CD8-positive, alpha-beta memory T cell (primary cell): Measurements from ENCODE around the gene SMTNL1. TPM values are rescaled to one million over a fixed set of nuclear protein-coding genes. Genes with fewer than 3 reads are reported as not detected.

ENCODE experiments used
- CTCF ChIA-PET: fragments of 350-600 bp; sonication (Branson Sonifier 250); formaldehyde crosslinking; loops from one replicate; lab custom pipeline; 2021; ENCODE audit warnings: antibody characterized with exemption; lab: Charles Lee
- POLR2A ChIA-PET: fragments of 350-600 bp; sonication (Branson Sonifier 250); formaldehyde crosslinking; loops from one replicate; lab custom pipeline; 2021; ENCODE audit warnings: antibody characterized with exemption; lab: Charles Lee
- DNase-seq, 5 donors: peaks; one replicate each; pipeline versions ENCODE4 v3.0.0 to v3.0.0-alpha.2; 2020 to 2022; ENCODE audit warnings: mixed read lengths in 1 of 5
- H3K27ac ChIP-seq: one replicate; pipeline ENCODE4 v1.7.0; 2013; ENCODE audit warnings: low read depth, mild to moderate bottlenecking, low read length, moderate library complexity
- H3K27me3 ChIP-seq: 2 replicates; pipeline ENCODE4 v1.7.0; 2013; ENCODE audit warnings: low read length, mild to moderate bottlenecking; ENCODE audit not compliant: insufficient read depth, poor library complexity, severe bottlenecking
- H3K36me3 ChIP-seq: 2 replicates; pipeline ENCODE4 v1.7.0; 2013; ENCODE audit warnings: mild to moderate bottlenecking, low read length, moderate library complexity; ENCODE audit not compliant: insufficient read depth
- H3K4me1 ChIP-seq: 2 replicates; pipeline ENCODE4 v1.7.0; 2013; ENCODE audit warnings: mild to moderate bottlenecking, low read length, moderate library complexity; ENCODE audit not compliant: insufficient read depth
- H3K4me3 ChIP-seq: 2 replicates; pipeline ENCODE4 v1.7.0; 2013; ENCODE audit warnings: mild to moderate bottlenecking, low read length
- H3K9me3 ChIP-seq: 2 replicates; pipeline ENCODE4 v1.7.0; 2013; ENCODE audit warnings: mild to moderate bottlenecking, low read length
- H3K27ac Mint-ChIP-seq, 8 donors: one replicate each; pipeline ENCODE4 v1.8.0; 2020 to 2021; ENCODE audit warnings: mixed read lengths in 8 of 8, mild to moderate bottlenecking in 6 of 8, inconsistent platforms in 3 of 8, moderate library complexity in 3 of 8
- H3K27me3 Mint-ChIP-seq, 2 donors: one replicate each; pipeline ENCODE4 v1.8.0; 2020 to 2021; ENCODE audit warnings: mixed read lengths in 2 of 2, mild to moderate bottlenecking in 1 of 2, moderate library complexity in 1 of 2
- H3K36me3 Mint-ChIP-seq, 3 donors: one replicate each; pipeline ENCODE4 v1.8.0; 2020 to 2021; ENCODE audit warnings: mixed read lengths in 3 of 3, inconsistent platforms in 1 of 3, mild to moderate bottlenecking in 1 of 3
- H3K4me1 Mint-ChIP-seq, 3 donors: one replicate each; pipeline ENCODE4 v1.8.0; 2020 to 2021; ENCODE audit warnings: mixed read lengths in 3 of 3, inconsistent platforms in 1 of 3, mild to moderate bottlenecking in 1 of 3
- H3K4me3 Mint-ChIP-seq, 7 donors: one replicate each; pipeline ENCODE4 v1.8.0; 2020 to 2021; ENCODE audit warnings: mixed read lengths in 7 of 7, mild to moderate bottlenecking in 6 of 7, moderate library complexity in 4 of 7, inconsistent platforms in 2 of 7
- H3K9me3 Mint-ChIP-seq, 5 donors: one replicate each; pipeline ENCODE4 v1.8.0; 2020 to 2022; ENCODE audit warnings: mixed read lengths in 5 of 5, mild to moderate bottlenecking in 3 of 5, moderate library complexity in 2 of 5, inconsistent platforms in 1 of 5
- polyA plus RNA-seq: library from polyadenylated mRNA; unstranded; fragments of 300-500 nt; fragmentation: Illumina TruSeq; gene quantifications from one replicate; pipeline ENCODE4 v1.2.3, GENCODE V29; 2021
- total RNA-seq, 2 experiments: library from RNA; stranded (reverse); gene quantifications; one replicate each; pipeline ENCODE4 v1.2.3, GENCODE V29; 2021

Gene SMTNL1
- total and polyA plus RNA-seq, 3 experiments from 2014 or later, result 0.16 TPM; not detected in 2

DNA sequence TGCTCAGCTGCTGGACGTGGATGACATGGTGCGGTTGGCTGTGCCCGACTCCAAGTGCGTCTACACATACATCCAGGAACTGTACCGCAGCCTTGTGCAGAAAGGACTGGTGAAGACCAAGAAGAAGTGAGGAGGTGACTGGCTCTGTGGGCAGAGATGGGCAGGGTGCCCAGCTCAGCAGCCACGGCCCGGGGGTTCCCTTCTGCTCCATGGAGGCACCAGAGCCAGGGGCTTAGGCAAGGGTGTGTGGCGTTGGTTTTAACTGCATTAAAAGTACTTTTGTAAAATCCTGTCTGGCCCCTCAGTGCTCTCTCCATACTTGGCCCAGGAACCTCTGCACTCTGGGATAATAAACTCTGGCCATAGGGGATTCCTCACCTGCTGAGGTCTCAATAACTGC is 12.6 kb downstream of the SMTNL1 start:
- Mint-ChIP-seq H3K4me1 (peaks cover 9 to 18% (median 10%) of the 10 kb centered on the region in 3 donors), H3K9me3 (no peaks in the 10 kb centered on the region), H3K4me3 (no peak overlapping the region), H3K36me3 (peaks cover 0 to 71% (median 16%) of the 10 kb centered on the region in 3 donors), H3K27me3 (no peaks in the 10 kb centered on the region), H3K27ac (peak overlapping the region in 6 of 8 donors; percentile 14 to 76 (median 45))
- ChIA-PET CTCF (interaction anchor here (1.2 to 2.9 kb wide), 2 partner anchors 18 to 23 kb away, joined by 5 to 10 read pairs; partner anchors contain the start of gene UBE2L6), POLR2A (no interaction called here)
- Histone ChIP-seq H3K9me3 (no peaks in the 10 kb centered on the region), H3K4me1 (no peaks in the 10 kb centered on the region), H3K4me3 (no peak overlapping the region), H3K27me3 (no peaks in the 10 kb centered on the region), H3K36me3 (peaks cover 51% of the 10 kb centered on the region), H3K27ac (no peak overlapping the region)
- no peak for DNase-seq

DNA sequence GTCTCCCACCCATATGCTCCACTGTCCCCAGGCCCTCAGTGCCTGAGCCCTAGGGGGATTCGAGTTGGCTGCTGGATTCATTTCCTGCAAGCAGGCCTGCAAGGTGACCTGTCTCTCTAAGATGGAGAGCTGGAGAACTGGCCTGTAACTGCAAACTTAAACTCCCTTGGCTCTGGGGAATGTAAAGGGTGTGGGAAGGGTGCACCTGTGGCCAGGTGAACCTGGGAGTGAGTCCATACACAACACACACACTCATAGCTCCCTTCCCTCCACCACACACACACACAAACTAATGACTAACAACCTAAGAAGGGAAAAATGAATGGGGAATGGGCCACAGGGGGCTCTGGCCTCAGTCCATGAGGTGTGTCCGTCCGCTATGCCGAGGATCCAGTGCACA is 14.5 kb downstream of the SMTNL1 start:
- Histone ChIP-seq H3K27me3 (no peaks in the 10 kb centered on the region), H3K27ac (no peak overlapping the region), H3K36me3 (peaks cover 66% of the 10 kb centered on the region), H3K4me1 (no peaks in the 10 kb centered on the region), H3K4me3 (no peak overlapping the region), H3K9me3 (no peaks in the 10 kb centered on the region)
- no peaks in the 10 kb centered on the region for H3K27me3 Mint-ChIP-seq
- H3K36me3 Mint-ChIP-seq, result peaks cover 0 to 90% (median 19%) of the 10 kb centered on the region in 3 donors
- H3K9me3 Mint-ChIP-seq, result no peaks in the 10 kb centered on the region
- ChIA-PET POLR2A (no interaction called here), CTCF (interaction anchor here (0.7 to 2.9 kb wide), 2 partner anchors 16 to 89 kb away, joined by 3 to 10 read pairs; partner anchors contain the start of gene UBE2L6)
- no peak overlapping the region for H3K4me3 Mint-ChIP-seq
- H3K4me1 Mint-ChIP-seq, result peaks cover 11 to 22% (median 14%) of the 10 kb centered on the region in 3 donors
- DNase-seq, result no peak
- peak overlapping the region in 2 of 8 donors; percentile 26 to 57 for H3K27ac Mint-ChIP-seq

DNA sequence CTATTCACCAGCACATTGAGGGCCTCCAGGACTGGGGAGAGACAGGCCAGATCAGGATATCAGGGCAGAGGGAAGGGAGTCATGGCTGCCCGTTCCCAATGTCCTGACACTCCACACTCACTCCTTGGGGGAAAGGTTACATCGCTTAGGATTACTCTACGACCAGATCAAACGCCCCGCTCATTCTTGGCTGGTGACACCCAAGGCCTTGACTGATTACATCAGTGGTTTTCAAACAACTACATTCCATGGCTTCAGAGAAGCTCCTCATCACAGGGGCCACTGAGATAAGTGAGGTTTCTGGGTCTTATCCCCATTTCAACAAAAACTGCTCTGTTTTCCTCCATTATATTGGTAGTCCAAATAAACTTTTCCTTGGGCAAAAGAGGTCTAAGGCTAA is 15.1 kb downstream of the SMTNL1 start:
- H3K9me3 ChIP-seq, result no peaks in the 10 kb centered on the region
- Mint-ChIP-seq H3K27ac (peak overlapping the region in 1 of 8 donors; percentile 33), H3K9me3 (no peaks in the 10 kb centered on the region), H3K4me1 (peaks cover 8 to 16% (median 14%) of the 10 kb centered on the region in 3 donors), H3K27me3 (no peaks in the 10 kb centered on the region), H3K4me3 (no peak overlapping the region), H3K36me3 (peaks cover 0 to 91% (median 21%) of the 10 kb centered on the region in 3 donors)
- no peak overlapping the region for H3K4me3 ChIP-seq
- CTCF ChIA-PET, result interaction anchor here (0.7 kb wide), 1 partner anchor 88 kb away, joined by 3 read pairs; no protein-coding TSS in a partner anchor
- no peaks in the 10 kb centered on the region for H3K27me3 ChIP-seq
- H3K4me1 ChIP-seq, result no peaks in the 10 kb centered on the region
- no peak overlapping the region for H3K27ac ChIP-seq
- POLR2A ChIA-PET, result no interaction called here
- DNase-seq, result no peak
- H3K36me3 ChIP-seq, result peaks cover 69% of the 10 kb centered on the region

DNA sequence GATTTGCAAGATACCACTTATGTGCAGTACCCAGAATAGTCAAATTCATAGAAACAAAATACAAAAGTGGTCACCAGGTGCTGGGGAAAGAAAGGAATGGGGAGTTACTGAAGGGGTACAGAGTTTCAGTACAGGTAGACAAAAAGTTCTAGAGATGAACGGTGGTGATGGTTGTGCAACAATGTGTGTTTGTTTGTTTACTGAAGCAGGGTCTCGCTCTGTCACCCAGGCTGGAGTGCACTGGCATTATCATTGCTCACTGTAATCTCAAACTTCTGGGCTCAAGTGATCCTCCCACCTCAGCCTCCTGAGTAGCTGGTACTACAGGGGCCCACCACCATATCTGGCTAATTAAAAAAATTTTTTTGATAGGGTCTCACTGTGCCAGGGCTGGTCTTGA is 18.0 kb downstream of the SMTNL1 start:
- Histone ChIP-seq H3K9me3 (no peaks in the 10 kb centered on the region), H3K4me1 (no peaks in the 10 kb centered on the region), H3K36me3 (peaks cover 70% of the 10 kb centered on the region), H3K27ac (no peak overlapping the region), H3K27me3 (no peaks in the 10 kb centered on the region), H3K4me3 (no peak overlapping the region)
- CTCF ChIA-PET, result interaction anchor here (0.9 to 1.3 kb wide), 2 partner anchors 62 to 86 kb away, joined by 3 to 4 read pairs; no protein-coding TSS in a partner anchor
- H3K4me1 Mint-ChIP-seq, result peaks cover 5 to 13% (median 12%) of the 10 kb centered on the region in 3 donors
- H3K9me3 Mint-ChIP-seq, result no peaks in the 10 kb centered on the region
- peak overlapping the region in 5 of 8 donors; percentile 14 to 94 (median 82) for H3K27ac Mint-ChIP-seq
- POLR2A ChIA-PET, result no interaction called here
- no peak for DNase-seq
- peaks cover 0 to 95% (median 22%) of the 10 kb centered on the region in 3 donors for H3K36me3 Mint-ChIP-seq
- H3K27me3 Mint-ChIP-seq, result no peaks in the 10 kb centered on the region
- H3K4me3 Mint-ChIP-seq, result no peak overlapping the region

DNA sequence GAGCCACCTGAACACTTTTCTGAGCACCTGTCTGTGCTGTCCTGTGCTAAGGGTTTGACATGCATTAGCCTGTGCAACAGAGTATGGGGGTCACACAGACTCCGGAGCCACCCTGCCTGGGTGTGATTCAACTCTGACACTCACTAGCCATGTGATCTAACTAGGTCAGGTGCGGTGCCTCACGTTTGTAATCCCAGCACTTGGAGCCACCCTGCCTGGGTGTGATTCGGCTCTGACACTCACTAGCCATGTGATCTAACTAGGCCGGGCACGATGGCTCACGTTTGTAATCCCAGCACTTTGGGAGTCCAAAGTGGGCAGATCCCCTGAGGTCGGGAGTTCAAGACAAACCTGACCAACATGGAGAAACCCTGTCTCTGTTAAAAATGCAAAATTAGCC is 18.6 kb downstream of the SMTNL1 start:
- no peak for DNase-seq
- Mint-ChIP-seq H3K4me1 (peaks cover 8 to 16% (median 14%) of the 10 kb centered on the region in 3 donors), H3K27ac (peak overlapping the region in 1 of 8 donors; percentile 3), H3K4me3 (no peak overlapping the region), H3K27me3 (no peaks in the 10 kb centered on the region), H3K9me3 (no peaks in the 10 kb centered on the region), H3K36me3 (peaks cover 0 to 93% (median 22%) of the 10 kb centered on the region in 3 donors)
- Histone ChIP-seq H3K27me3 (no peaks in the 10 kb centered on the region), H3K27ac (no peak overlapping the region), H3K4me1 (no peaks in the 10 kb centered on the region), H3K9me3 (no peaks in the 10 kb centered on the region), H3K4me3 (no peak overlapping the region), H3K36me3 (peaks cover 63% of the 10 kb centered on the region)
- ChIA-PET CTCF (no interaction called here), POLR2A (no interaction called here)

DNA sequence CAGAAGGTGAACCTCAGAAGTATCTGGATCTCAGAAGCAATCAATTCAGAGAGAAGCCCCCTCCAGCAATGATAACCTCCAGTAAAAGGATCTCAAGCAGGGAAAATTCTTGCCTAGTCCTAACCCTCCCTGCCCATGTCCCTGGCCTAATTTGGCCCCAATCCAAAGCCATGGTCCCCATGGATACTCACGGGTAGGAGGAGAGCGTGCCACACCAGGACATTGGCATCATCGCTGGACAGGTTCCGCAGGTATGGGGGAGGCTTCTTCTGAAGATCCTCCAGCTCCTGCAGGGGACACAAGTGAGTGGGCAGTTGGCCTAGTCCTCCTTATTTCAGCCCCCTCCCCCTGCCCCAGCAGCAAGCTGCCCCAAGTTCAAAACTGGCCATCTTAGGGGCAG is 22.8 kb downstream of the SMTNL1 start:
- Mint-ChIP-seq H3K27ac (peak overlapping the region in 3 of 8 donors; percentile 54 to 73 (median 68)), H3K9me3 (no peaks in the 10 kb centered on the region), H3K4me1 (peaks cover 41 to 52% (median 51%) of the 10 kb centered on the region in 3 donors), H3K27me3 (no peaks in the 10 kb centered on the region), H3K4me3 (no peak overlapping the region), H3K36me3 (peaks cover 0 to 76% (median 9%) of the 10 kb centered on the region in 3 donors)
- Histone ChIP-seq H3K27me3 (no peaks in the 10 kb centered on the region), H3K27ac (no peak overlapping the region), H3K36me3 (peaks cover 28% of the 10 kb centered on the region), H3K4me3 (no peak overlapping the region), H3K4me1 (peaks cover 24% of the 10 kb centered on the region), H3K9me3 (no peaks in the 10 kb centered on the region)
- no peak for DNase-seq
- CTCF ChIA-PET, result interaction anchor here (1.2 to 3.7 kb wide), 2 partner anchors 8 to 87 kb away, joined by 3 to 18 read pairs; partner anchors contain the start of gene UBE2L6
- POLR2A ChIA-PET, result no interaction called here

DNA sequence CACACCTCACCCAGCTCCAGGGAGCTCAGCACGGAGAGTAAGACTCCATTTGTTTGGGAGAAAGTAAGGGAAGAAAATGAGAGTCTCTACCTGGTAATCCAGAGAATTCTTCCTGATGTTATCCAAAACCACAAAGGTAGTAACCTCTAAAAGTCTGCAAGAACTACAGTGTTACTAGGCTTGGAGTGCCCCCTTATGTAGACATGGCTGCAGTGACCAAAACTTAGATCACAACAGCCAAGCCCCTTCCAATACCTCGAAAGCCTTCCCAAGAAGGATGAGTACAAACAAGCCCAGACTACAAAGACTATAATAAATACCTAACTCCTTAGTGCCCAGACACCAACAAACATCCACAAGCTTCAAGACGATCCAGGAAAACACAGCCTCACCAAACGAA is 25.2 kb downstream of the SMTNL1 start:
- no peak for DNase-seq
- H3K4me1 ChIP-seq, result peaks cover 33% of the 10 kb centered on the region
- Mint-ChIP-seq H3K4me3 (peak overlapping the region in 3 of 7 donors; percentile 46 to 66 (median 49)), H3K27ac (peak overlapping the region in 7 of 8 donors; percentile 8 to 89 (median 79)), H3K27me3 (no peaks in the 10 kb centered on the region), H3K36me3 (peaks cover 0 to 66% (median 4%) of the 10 kb centered on the region in 3 donors), H3K4me1 (peaks cover 55 to 70% (median 64%) of the 10 kb centered on the region in 3 donors), H3K9me3 (no peaks in the 10 kb centered on the region)
- H3K27ac ChIP-seq, result no peak overlapping the region
- H3K9me3 ChIP-seq, result no peaks in the 10 kb centered on the region
- H3K4me3 ChIP-seq, result no peak overlapping the region
- H3K36me3 ChIP-seq, result peaks cover 11% of the 10 kb centered on the region
- CTCF ChIA-PET, result interaction anchor here (0.6 to 1.4 kb wide), 3 partner anchors 69 to 228 kb away, joined by 3 to 4 read pairs (median 3); no protein-coding TSS in a partner anchor
- POLR2A ChIA-PET, result no interaction called here
- no peaks in the 10 kb centered on the region for H3K27me3 ChIP-seq
